GM12875 (cell line): ENCODE measurements around the gene ZNF330.

Experiments
- H3K4me3 ChIP-seq: one replicate; pipeline ENCODE4 v1.5.1; 2011; ENCODE audit warnings: low read depth, low read length, control low read depth
- TF ChIP-seq, protein P1 (sequence below): IDR thresholded peaks from 2 replicates; pipeline ENCODE4 v1.5.1; 2011; ENCODE audit warnings: low read depth, mild to moderate bottlenecking, control low read depth, inconsistent platforms, low read length, moderate library complexity, borderline replicate concordance; ENCODE audit not compliant: insufficient read depth

The ZNF330 gene

DNA sequence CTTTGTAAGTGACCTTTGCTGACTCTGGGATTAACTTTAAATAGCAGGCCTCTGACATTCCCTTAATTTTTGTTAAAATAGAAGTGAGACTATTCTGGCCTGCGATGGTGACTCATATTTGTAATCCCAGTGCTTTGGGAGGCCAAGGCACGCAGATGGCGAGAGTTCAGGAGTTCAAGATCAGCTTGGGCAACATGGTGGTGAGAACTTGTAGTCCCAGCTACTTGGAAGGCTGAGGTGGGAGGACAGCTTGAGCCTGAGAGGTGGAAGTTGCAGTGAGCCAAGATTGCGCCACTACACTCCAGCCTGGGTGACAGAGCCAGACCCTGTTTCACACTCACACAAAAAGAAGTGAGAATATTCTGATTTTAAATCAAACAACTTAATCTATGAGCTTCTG, 27.3 kb downstream of the ZNF330 start:
- no peak overlapping the region for H3K4me3 ChIP-seq
- TF ChIP-seq, protein P1, sequence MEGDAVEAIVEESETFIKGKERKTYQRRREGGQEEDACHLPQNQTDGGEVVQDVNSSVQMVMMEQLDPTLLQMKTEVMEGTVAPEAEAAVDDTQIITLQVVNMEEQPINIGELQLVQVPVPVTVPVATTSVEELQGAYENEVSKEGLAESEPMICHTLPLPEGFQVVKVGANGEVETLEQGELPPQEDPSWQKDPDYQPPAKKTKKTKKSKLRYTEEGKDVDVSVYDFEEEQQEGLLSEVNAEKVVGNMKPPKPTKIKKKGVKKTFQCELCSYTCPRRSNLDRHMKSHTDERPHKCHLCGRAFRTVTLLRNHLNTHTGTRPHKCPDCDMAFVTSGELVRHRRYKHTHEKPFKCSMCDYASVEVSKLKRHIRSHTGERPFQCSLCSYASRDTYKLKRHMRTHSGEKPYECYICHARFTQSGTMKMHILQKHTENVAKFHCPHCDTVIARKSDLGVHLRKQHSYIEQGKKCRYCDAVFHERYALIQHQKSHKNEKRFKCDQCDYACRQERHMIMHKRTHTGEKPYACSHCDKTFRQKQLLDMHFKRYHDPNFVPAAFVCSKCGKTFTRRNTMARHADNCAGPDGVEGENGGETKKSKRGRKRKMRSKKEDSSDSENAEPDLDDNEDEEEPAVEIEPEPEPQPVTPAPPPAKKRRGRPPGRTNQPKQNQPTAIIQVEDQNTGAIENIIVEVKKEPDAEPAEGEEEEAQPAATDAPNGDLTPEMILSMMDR: no peak

DNA sequence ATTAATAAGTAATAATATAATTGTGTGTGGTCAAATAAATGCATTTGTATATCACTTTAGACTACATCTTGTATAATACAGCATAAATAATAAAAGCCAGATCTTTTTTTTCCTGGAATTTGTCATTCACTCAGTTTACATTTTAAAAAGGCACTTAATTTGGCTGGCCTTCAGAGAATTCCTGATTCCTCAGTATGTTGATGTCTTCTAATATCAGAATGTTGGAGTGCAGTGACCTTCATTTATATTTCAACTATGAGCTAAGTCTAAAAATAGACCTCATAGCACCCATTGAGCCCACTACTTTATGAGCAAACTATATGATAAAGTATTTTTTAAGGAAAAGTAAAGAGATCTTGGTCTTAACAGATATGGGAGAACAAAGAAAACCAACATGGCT, 27.8 kb downstream of the ZNF330 start:
- TF ChIP-seq, protein P1: no peak

DNA sequence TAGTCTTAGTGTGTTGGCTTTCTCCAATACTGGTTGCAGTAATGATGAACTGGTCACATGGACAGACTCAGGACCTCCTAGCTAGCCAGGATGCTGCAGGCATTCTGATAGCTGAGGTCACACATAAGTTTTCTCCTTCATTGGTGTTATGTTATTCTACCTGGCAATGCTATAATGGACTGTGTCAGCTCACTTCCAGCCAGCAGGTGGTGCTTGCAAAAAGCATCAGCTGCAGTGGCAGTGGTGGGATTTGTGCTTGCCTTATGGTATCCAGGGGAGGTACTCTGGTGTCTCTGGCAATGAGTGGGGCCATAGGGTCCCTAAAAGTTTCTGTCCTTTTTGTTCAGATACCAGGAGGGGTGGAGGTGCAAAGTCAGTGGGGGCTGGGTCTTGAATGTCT, 33.6 kb downstream of the ZNF330 start:
- TF ChIP-seq, protein P1: peak; percentile 16; the same call in 1 of the 2 replicates
- no peak overlapping the region for H3K4me3 ChIP-seq

More for the DNA sequence above, 27.8 kb downstream of the ZNF330 start:
- H3K4me3 ChIP-seq: no peak overlapping the region

DNA sequence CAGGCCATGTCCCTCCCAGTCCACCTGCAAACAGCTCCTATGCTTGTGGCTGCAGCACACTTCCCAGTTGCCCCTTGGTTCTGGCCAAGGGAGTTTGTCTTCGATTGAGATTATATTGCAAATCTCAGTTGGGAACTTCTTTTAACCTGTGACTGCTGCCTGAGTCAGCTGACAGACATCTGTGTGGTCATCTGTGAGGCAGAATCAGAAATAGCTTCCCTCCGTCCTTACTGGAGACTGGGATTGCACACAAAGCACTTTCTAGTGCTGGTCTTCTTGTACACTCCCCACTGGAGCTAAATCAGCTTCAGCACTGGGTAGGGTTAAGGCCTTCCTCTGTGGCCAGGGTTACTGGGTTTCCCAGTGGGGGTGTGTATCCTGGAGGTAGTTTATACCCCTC, 34.3 kb downstream of the ZNF330 start:
- TF ChIP-seq, protein P1: no peak
- no peak overlapping the region for H3K4me3 ChIP-seq

DNA sequence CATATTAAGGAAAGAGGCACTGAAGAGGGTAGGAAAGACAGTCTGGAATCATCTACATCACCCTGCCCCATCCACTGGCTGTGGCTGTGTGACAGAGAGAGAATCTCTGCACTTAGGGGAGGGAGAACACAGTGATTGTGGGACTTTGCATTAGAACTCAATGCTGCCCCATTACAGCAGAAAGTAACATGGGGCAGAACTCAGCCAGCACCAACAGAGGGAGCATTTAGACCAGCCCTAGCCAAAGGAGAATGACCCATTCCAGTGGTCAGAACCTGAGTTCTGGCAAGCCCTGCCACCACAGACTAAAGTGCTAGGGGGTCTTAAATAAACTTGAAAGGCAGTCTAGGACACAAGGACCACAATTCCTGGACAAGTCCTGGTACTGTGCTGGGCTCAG, 37.9 kb downstream of the ZNF330 start:
- H3K4me3 ChIP-seq: no peak overlapping the region
- TF ChIP-seq, protein P1: no peak

DNA sequence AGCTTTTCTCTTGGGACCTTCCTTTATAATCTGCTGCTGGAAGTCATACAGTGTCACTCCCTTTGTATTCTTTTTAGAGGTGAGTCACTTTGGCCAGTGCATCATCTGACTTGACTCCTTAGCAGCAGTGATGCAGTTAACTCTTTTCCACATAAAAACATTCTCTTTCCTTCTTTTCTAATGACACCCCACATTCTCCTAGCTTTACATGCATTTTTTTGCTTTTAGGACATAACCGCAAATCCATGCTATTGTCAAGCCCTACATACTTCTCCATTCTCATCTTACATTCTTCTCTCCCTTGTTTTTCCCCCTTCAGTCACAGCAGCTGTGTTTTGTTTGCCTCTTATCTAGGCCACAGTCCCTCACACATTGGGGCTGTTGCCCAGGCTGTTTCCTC, 55.1 kb downstream of the ZNF330 start:
- TF ChIP-seq, protein P1: no peak
- no peak overlapping the region for H3K4me3 ChIP-seq

DNA sequence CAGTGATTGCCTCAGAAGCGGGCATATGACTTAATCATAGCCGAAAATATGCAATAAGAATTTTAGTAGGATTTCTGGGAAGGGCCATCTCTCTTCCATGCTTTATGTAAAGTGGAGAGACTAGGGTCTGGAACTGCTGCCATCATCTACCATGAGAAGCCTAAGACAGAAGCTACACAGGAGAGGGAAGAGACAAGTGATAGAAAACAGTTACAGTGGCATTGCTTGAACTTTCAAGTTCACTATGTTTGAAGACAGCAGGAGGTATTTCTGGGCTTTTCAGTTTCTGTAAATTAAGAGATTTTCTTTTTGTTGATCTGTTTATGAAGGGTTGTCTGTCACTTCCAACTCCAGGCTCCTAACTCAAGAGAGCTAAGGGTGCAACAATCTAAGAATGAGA, 62.5 kb downstream of the ZNF330 start:
- TF ChIP-seq, protein P1: no peak
- H3K4me3 ChIP-seq: no peak overlapping the region
